NCI-H2081 treated with DMSO at 0.1 percent for 48 hours (cell line): ENCODE data around the gene PITPNM1.

Source experiments
- DNase-seq: peaks from one replicate; lab custom pipeline; 2025; lab: John Stamatoyannopoulos, UW

PITPNM1 gene

DNA sequence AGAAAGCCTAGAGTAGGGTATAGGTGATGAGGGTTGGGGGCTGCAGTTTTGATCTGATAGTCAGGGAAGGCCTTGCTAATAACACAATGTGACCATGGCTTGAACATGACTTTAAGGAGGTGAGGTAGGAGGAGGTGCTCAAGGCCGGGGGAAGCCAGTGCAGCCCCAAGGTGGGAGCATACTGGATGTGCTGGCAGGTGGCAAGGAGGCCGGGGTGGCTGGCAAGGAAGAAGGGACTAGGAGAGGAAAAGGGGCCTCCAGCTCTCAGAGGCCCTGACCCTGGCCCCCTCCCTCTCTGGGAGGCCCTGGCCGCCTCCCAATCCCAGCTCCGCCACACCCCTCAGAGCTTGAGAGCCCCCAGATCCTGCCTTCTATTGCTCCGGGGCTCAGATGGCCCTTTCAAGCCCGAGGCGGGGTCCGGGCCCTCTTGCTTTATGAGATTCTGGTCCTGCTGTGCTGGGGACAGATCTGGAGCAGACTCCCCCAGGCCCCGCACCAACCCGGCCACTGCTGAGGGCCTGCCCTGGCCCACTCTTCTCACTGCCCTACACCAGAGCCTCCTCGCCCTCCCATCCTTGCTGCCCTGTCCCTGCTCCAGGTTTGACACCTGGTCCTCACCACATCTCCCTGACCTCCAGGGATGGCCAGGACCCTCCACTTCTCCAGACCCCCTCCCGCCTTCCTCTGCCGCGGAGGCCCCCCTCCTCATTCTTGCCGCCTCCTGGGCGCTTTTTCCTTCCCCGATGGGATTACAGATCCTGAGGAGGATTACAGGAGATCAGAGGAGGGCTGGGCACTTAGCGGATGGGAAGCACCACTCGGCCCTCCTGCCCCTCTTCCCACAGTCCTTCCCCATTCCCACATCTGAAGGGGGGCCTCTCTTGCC, 1.8 kb downstream of the PITPNM1 start:
- no peak for DNase-seq

DNA sequence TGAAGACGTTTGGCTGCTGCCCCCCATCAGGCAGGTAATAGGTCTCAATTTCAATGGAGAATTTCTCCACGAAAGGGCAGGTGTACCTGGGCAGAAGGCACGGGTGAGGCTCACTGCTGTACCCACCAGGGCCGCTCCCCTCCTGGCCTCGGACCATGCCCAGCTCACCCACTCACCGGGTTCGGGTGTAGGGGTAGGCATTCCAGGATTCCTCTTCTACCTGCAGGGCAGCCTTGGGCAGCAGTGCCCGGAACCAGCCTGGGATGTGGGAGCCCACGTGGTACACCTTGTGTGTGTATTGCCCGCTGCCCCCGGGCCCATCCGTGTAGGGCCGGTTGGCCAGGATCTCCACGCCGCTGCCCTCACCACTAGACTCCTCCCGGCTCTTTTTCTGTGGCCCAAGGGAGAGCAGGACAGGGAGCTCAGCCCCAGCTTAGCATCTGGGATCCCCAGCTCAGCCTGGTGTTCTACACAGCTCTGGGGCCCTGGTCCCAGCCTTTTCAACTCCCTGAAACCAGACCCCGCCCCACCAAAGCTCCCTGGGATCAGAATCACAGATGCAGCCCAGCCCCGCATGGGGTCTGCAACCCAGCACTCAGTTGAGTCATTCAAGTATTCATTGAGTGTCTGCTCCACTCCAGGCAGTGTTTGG, 2.7 kb downstream of the PITPNM1 start:
- no peak for DNase-seq

- no peak for DNase-seq
Observed at GRCh38 chr11:67501854-67502253, 3.3 kb downstream of the PITPNM1 start.

GRCh38 chr11:67500831-67501715, 4.1 kb downstream of the PITPNM1 start:
- no peak for DNase-seq

DNA sequence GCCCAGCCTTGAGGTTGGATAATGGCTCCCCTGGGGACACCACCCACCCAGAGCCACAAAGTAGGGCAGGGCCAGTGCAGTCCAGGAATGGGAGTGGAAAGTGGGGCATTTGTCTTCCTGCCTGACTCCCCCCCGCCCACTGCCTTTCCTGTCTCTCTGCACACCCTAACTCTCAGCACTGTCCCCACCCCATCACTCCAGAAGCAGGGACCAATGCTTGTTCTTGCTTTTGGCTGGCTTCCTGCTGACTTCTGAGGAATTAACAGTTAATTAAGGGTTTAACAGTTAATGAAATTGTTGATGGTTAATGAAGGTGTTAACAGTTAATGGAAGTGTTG, 4.7 kb downstream of the PITPNM1 start:
- DNase-seq = no peak

GRCh38 chr11:67499808-67500483, 5.2 kb downstream of the PITPNM1 start:
- DNase-seq = no peak

GRCh38 chr11:67498544-67498972, 6.6 kb downstream of the PITPNM1 start:
- DNase-seq = no peak

- no peak for DNase-seq
Observed at GRCh38 chr11:67497656-67498291, 7.4 kb downstream of the PITPNM1 start.

DNA sequence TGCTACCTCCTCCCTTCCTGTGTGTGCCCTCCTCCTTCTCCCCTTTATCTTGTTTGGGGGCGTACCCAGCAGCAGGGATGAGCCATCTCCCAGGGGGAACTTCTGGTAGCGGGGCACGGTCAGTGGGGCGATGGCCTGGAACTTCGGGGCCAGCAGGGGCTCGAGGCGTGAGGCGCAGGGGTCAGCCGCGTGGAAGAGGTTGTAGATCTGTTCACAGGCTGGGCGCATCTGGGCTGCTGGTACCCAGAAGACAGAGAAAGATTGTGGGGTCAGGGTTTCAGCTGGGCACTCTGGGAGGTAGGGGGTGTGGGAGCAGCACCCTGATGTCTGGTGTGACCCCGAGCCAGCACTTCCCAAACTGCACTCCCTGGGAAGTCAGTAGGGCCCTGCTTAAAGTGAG, 9.1 kb downstream of the PITPNM1 start:
- DNase-seq = no peak

- no peak for DNase-seq
Observed at GRCh38 chr11:67495234-67496005, 9.7 kb downstream of the PITPNM1 start.

GRCh38 chr11:67494371-67495233, 10.6 kb downstream of the PITPNM1 start:
- no peak for DNase-seq

DNA sequence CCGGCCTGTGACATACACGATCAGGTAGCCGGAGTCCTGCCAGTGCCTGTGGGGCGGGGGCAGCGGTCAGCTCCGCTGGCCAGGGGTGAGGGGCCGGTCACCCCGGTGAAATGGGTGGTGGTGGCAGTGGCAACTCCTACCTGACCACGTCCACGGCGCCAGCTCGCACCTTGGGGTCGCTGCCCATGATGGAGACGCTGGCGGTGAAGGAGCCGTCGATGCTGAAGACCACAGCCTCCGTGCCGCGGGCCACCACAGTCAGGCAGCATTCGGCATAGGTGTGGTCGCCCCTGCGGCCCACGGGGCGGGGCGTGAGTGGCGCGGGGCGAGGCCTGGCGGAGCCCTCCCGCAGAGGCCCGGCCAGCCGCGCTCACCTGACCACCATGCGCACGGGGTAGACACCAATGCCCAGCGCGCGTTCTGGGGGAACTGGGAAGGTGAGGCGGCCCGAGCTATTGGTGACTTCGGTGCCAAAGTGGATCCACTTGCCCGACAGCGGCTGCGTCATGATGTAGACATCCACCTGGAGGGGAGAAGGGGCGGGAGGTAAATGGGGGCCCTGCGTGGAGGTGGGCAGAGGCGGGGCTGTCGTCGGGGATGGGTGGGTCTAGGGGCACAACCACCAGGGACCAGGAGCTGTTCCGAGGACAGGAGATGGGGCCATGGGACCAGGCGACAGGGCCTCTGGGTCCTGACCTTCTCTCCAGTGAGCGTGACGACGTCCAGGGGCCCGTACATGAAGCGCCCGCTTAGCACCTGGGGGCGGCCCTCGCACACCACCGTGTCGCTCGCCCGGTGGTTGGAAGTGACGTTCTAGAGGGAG, 11.4 kb downstream of the PITPNM1 start:
- DNase-seq = no peak

DNA sequence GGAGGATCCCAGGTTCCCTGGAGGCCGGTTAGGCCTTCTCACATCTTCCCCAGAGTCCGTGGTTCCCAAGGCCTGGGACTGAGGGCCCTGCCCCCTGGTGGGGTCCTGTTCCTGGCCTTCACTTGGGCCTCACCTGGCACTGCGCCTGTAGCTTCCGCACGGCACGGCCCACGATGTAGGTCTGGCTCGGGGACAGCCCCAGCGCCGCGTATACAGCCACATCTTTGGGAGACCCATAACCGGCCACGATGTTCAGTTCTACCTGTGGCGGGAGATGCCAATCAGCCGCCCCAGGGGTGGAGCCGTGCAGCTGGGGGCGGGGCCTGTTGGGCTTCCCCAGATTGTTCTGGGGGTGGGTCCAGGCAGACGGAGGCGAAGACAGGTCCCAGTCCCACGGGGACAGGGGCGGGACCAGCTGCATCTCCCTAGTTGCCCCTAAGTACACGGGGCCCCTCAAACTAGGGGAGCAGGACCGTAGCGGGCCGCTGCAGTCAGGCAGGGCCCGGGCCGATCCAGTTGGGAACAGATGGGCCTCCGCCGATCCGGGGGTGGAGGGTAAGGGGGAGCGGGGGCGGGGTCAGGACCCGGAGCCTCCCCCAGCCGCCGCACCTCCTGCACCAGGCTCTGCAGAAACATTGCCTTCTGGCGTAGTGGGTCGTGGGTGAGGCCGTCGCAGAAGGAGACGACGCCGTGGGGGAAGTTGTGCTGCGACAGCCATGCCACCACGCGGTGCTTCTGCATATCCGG, 12.2 kb downstream of the PITPNM1 start:
- DNase-seq = no peak

- no peak for DNase-seq
Observed at GRCh38 chr11:67492069-67492727, 13.0 kb downstream of the PITPNM1 start.

DNA sequence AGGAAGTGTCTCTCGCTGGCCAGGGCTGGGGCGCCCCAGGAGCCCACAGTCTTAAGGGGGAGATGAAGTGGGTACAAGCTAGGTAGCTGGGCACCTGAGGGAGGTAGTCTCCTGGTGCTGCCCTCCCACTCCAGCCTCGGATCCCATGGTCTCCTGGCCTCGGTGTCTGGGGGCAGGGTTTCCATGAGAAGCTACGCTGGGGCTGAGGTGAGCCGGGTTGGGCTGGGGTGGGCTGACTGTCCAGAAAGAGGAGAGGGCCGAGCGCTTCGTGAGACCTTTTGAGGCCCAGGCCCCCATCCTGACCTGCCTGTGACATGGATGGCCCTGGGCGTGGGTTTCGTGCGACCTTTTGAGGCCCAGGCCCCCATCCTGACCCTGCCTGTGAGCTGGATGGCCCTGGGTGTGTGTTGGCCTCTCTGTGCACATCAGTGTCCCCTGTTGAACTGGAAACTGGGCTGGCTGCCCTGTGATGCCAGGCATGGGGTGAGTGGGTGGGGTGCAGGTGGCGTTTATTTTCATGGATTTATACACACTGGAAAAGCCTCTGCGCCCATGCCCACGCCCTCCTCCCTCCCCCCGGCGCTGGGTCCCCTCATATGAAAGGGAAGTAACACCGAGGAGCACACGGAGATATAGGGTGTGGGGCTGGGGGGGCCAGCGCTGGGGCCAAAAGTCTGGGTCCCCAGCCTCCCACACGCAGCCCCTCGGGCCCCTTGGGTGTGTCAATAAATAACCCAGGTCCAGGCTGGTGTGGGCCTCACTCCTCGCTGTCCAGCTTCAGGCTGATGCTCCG, 13.7 kb downstream of the PITPNM1 start:
- no peak for DNase-seq

GRCh38 chr11:67490727-67491065, 14.5 kb downstream of the PITPNM1 start:
- DNase-seq = no peak
